Suprapubic skin (tissue), 3 donors: ENCODE results near the gene GGT1.

Source experiments
- CTCF ChIP-seq, 2 donors: fragments of 200-600 bp in 1 of 2; fragments of 450-650 bp in 1 of 2; sonication (generic) in 1 of 2; IDR thresholded peaks; one replicate each; pipeline ENCODE4 v1.5.1; 2016 to 2019; ENCODE audit warnings: antibody characterized with exemption in 2 of 2, mild to moderate bottlenecking in 1 of 2, moderate library complexity in 1 of 2
- EP300 ChIP-seq: sonication (generic); formaldehyde crosslinking; IDR thresholded peaks from one replicate; pipeline ENCODE4 v1.6.1; 2017; ENCODE audit warnings: antibody characterized with exemption
- POLR2A ChIP-seq, 2 donors: fragments of 450-650 bp; IDR thresholded peaks; one replicate each; pipeline ENCODE4 v1.6.1; 2017; ENCODE audit warnings: antibody characterized with exemption in 2 of 2, mild to moderate bottlenecking in 2 of 2, moderate library complexity in 2 of 2

GRCh38 chr22:24579258-24579601 lies 23.8 kb upstream of the GGT1 start:
- TF ChIP-seq CTCF (IDR thresholded peaks at IDR 0.05): no peak
- TF ChIP-seq POLR2A (IDR thresholded peaks at IDR 0.05): no peak
- no peak for TF ChIP-seq EP300
